H1 (cell line): ENCODE measurements around the gene STOML2.

ENCODE experiments used
- EZH2 ChIP-seq: fragments of 200-600 bp; sonication (generic); IDR thresholded peaks from 2 replicates; pipeline ENCODE4 v1.7.1; 2012; ENCODE audit warnings: low read depth, mild to moderate bottlenecking, moderate library complexity, low read length, inconsistent platforms; ENCODE audit not compliant: severe bottlenecking
- NRF1 ChIP-seq: IDR thresholded peaks from 2 replicates; pipeline ENCODE4 v1.6.1; 2011; ENCODE audit warnings: mild to moderate bottlenecking, low read depth, low read length, improper control_type of control experiment
- POLR2AphosphoS5 ChIP-seq: IDR thresholded peaks from 2 replicates; pipeline ENCODE4 v1.6.1; 2011; ENCODE audit warnings: low read depth, low read length
- RAD21 ChIP-seq, 2 experiments: IDR thresholded peaks in 1 of 2; conservative IDR thresholded peaks in 1 of 2; 2 replicates each; pipeline ENCODE4 v1.6.1; 2011; ENCODE audit warnings: low read depth in 2 of 2, low read length in 2 of 2, improper control_type of control experiment in 1 of 2, inconsistent platforms in 1 of 2, mild to moderate bottlenecking in 1 of 2, moderate library complexity in 1 of 2
- TF ChIP-seq, protein P1 (sequence below), 3 experiments: IDR thresholded peaks; 1 replicate in 2 of 3; 2 replicates in 1 of 3; pipeline versions ENCODE4 v1.5.1 to v1.6.1; 2011; ENCODE audit warnings: low read length in 3 of 3, mild to moderate bottlenecking in 3 of 3, inconsistent platforms in 2 of 3, low read depth in 1 of 3, moderate library complexity in 1 of 3; ENCODE audit not compliant: insufficient read depth in 1 of 3; ENCODE audit errors: control extremely low read depth in 1 of 3
- TF ChIP-seq, protein P2 (sequence below): IDR thresholded peaks from 2 replicates; pipeline ENCODE4 v1.6.1; 2012; ENCODE audit warnings: low read length, inconsistent platforms
- TF ChIP-seq, protein P3 (sequence below): IDR thresholded peaks from 2 replicates; pipeline ENCODE4 v1.6.1; 2012; ENCODE audit warnings: inconsistent platforms

DNA sequence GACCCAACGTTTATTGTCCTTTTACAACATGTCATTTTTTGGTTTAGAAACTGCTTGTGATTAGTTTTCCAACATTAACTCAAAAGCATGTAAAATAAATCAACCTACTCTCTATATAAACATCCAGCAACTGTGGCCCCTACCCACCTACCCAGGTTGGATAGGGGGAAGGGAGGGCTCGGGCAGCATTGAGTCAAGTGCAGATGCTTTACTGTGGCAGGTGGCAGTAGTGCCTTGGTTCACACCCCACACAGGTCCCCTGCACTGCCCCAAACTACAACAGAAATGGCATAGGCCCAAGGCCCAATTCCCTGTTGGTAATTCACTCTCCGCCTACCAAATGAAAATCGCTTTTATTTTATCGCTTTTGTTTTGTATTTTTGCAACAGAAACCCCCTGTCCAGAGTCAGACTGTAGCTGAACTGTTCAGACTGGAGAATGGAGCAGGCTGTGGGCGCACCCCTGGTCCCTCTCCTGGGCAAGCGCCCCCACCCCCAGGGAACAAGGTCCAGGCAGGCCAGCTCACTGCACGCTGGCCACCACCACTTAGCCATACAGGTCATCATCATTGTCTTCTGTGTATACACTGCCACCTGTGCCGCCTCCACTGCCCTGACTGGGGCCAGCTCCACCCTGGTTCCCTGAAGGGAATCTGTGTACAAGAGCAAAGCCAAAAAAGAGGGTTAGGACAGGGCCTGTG is 46.2 kb downstream of the STOML2 start:
- TF ChIP-seq, protein P1, sequence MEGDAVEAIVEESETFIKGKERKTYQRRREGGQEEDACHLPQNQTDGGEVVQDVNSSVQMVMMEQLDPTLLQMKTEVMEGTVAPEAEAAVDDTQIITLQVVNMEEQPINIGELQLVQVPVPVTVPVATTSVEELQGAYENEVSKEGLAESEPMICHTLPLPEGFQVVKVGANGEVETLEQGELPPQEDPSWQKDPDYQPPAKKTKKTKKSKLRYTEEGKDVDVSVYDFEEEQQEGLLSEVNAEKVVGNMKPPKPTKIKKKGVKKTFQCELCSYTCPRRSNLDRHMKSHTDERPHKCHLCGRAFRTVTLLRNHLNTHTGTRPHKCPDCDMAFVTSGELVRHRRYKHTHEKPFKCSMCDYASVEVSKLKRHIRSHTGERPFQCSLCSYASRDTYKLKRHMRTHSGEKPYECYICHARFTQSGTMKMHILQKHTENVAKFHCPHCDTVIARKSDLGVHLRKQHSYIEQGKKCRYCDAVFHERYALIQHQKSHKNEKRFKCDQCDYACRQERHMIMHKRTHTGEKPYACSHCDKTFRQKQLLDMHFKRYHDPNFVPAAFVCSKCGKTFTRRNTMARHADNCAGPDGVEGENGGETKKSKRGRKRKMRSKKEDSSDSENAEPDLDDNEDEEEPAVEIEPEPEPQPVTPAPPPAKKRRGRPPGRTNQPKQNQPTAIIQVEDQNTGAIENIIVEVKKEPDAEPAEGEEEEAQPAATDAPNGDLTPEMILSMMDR (IDR thresholded peaks at IDR 0.05; ENCODE audit: control extremely low read depth in 1 of 3, insufficient read depth in 1 of 3, low read depth in 1 of 3, low read length in 3 of 3), result no peak
- TF ChIP-seq EZH2 (no peak), POLR2AphosphoS5 (no peak; the same call in 1 of the 2 replicates), RAD21 (IDR thresholded peaks at IDR 0.05 in 1 of 2, conservative IDR thresholded peaks at IDR 0.05 in 1 of 2; ENCODE audit: low read depth in 2 of 2, low read length in 2 of 2) (no peak), NRF1 (no peak)
- TF ChIP-seq, protein P2, sequence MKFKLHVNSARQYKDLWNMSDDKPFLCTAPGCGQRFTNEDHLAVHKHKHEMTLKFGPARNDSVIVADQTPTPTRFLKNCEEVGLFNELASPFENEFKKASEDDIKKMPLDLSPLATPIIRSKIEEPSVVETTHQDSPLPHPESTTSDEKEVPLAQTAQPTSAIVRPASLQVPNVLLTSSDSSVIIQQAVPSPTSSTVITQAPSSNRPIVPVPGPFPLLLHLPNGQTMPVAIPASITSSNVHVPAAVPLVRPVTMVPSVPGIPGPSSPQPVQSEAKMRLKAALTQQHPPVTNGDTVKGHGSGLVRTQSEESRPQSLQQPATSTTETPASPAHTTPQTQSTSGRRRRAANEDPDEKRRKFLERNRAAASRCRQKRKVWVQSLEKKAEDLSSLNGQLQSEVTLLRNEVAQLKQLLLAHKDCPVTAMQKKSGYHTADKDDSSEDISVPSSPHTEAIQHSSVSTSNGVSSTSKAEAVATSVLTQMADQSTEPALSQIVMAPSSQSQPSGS, result no peak
- TF ChIP-seq, protein P3, sequence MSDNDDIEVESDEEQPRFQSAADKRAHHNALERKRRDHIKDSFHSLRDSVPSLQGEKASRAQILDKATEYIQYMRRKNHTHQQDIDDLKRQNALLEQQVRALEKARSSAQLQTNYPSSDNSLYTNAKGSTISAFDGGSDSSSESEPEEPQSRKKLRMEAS, result no peak
